Panc1 (cell line): ENCODE data around the gene MYH10. TPM values are rescaled to one million over a fixed set of nuclear protein-coding genes. Genes with fewer than 3 reads are reported as not detected.

Source experiments
- ATAC-seq: fragments of 200-7000 bp; cut with Tn5 transposase; 2 replicates; pipeline ENCODE4 v1.9.1; 2020; ENCODE audit warnings: mild to moderate bottlenecking, moderate library complexity
- BruUV-seq: library from RNA; stranded (reverse); fragments of 400-500 nt; replicated peaks from 2 replicates; lab custom pipeline; 2021; lab: Mats Ljungman, UMichigan
- CTCF ChIA-PET: fragments of 300-600 bp; sonication (Branson Sonifier 250); formaldehyde crosslinking; loops from one replicate; lab custom pipeline; 2022; ENCODE audit warnings: antibody characterized with exemption; lab: Charles Lee
- POLR2A ChIA-PET: fragments of 300-600 bp; sonication (Branson Sonifier 250); formaldehyde crosslinking; loops from one replicate; lab custom pipeline; 2022; ENCODE audit warnings: antibody characterized with exemption; lab: Charles Lee
- DNase-seq: peaks from one replicate; pipeline ENCODE4 v3.0.0-alpha.2; 2010; ENCODE audit warnings: low read depth, low spot score
- H3K27ac ChIP-seq: 2 replicates; pipeline ENCODE4 v1.5.1; 2011; ENCODE audit warnings: mild to moderate bottlenecking, low read length, inconsistent platforms
- H3K27me3 ChIP-seq: fragments of 200-500 bp; sonication (Bioruptor generic); 2 replicates; pipeline ENCODE4 v1.6.0; 2014; ENCODE audit warnings: low read length, inconsistent platforms; ENCODE audit not compliant: control insufficient read depth, insufficient read depth
- H3K36me3 ChIP-seq: fragments of 200-500 bp; sonication (Bioruptor generic); 2 replicates; pipeline ENCODE4 v1.5.1; 2014; ENCODE audit warnings: inconsistent platforms, mild to moderate bottlenecking, low read length, moderate library complexity; ENCODE audit not compliant: control insufficient read depth, insufficient read depth
- H3K4me1 ChIP-seq: 2 replicates; pipeline ENCODE4 v1.5.1; 2011; ENCODE audit warnings: inconsistent platforms, mild to moderate bottlenecking, low read length, moderate library complexity; ENCODE audit not compliant: control insufficient read depth, insufficient read depth
- H3K4me3 ChIP-seq, 2 experiments: 2 replicates each; pipeline ENCODE4 v1.5.1; 2011 to 2012; ENCODE audit warnings: low read depth in 2 of 2, low read length in 2 of 2, mild to moderate bottlenecking in 2 of 2, inconsistent platforms in 1 of 2, moderate library complexity in 1 of 2
- H3K9me3 ChIP-seq: fragments of 200-500 bp; sonication (Bioruptor generic); 2 replicates; pipeline ENCODE4 v1.5.1; 2014; ENCODE audit warnings: low read depth, mild to moderate bottlenecking, inconsistent platforms, low read length, moderate library complexity; ENCODE audit not compliant: control insufficient read depth, insufficient read depth
- POLR2AphosphoS5 ChIP-seq: IDR thresholded peaks from 2 replicates; pipeline ENCODE4 v1.6.1; 2012; ENCODE audit warnings: mild to moderate bottlenecking, low read depth, low read length, moderate library complexity
- REST ChIP-seq, 2 experiments: IDR thresholded peaks; 2 replicates each; pipeline ENCODE4 v1.6.1; 2011 to 2012; ENCODE audit warnings: low read depth in 2 of 2, control low read depth in 1 of 2, low read length in 1 of 2, mild to moderate bottlenecking in 1 of 2, moderate library complexity in 1 of 2; ENCODE audit not compliant: insufficient read depth in 1 of 2
- SIN3A ChIP-seq: IDR thresholded peaks from 2 replicates; pipeline ENCODE4 v1.6.1; 2012; ENCODE audit warnings: low read depth, mild to moderate bottlenecking, low read length, moderate library complexity, borderline replicate concordance; ENCODE audit not compliant: insufficient read depth
- TCF7L2 ChIP-seq: IDR thresholded peaks from 2 replicates; pipeline ENCODE4 v1.6.1; 2011; ENCODE audit warnings: mild to moderate bottlenecking, low read depth, low read length, inconsistent platforms
- in situ Hi-C: cut with HindIII; loops from 2 replicates; pipeline ENCODE4 v1.10.0; 2016; ENCODE audit warnings: low sequenced_read_pairs, low pct_unique_long_range_greater_than_20kb
- intact Hi-C: fragments of 100-400 bp; cut with micrococcal nuclease; formaldehyde crosslinking; loops from one replicate; pipeline ENCODE4 v1.10.0; 2022; ENCODE audit not compliant: unreplicated experiment
- total RNA-seq: library from RNA; stranded (reverse); gene quantifications from one replicate; pipeline ENCODE4 v1.2.1, GENCODE V29; 2021; ENCODE audit not compliant: unreplicated experiment
- TF ChIP-seq, protein P1 (sequence below): fragments of 450-650 bp; IDR thresholded peaks from 2 replicates; pipeline ENCODE4 v1.5.1; 2017; ENCODE audit warnings: mild to moderate bottlenecking

Gene MYH10
- total RNA-seq, 1 experiment from 2014 or later, result 36.5 TPM

GRCh38 chr17:8488491-8488890 lies 142.0 kb downstream of the MYH10 start:
- in situ Hi-C loops (no loop called here), intact Hi-C loops (no loop called here)
- TF ChIP-seq REST (IDR thresholded peaks at IDR 0.05; ENCODE audit: insufficient read depth in 1 of 2, low read depth in 2 of 2, low read length in 1 of 2) (no peak), TCF7L2 (no peak), SIN3A (no peak), POLR2AphosphoS5 (no peak)
- TF ChIP-seq, protein P1, sequence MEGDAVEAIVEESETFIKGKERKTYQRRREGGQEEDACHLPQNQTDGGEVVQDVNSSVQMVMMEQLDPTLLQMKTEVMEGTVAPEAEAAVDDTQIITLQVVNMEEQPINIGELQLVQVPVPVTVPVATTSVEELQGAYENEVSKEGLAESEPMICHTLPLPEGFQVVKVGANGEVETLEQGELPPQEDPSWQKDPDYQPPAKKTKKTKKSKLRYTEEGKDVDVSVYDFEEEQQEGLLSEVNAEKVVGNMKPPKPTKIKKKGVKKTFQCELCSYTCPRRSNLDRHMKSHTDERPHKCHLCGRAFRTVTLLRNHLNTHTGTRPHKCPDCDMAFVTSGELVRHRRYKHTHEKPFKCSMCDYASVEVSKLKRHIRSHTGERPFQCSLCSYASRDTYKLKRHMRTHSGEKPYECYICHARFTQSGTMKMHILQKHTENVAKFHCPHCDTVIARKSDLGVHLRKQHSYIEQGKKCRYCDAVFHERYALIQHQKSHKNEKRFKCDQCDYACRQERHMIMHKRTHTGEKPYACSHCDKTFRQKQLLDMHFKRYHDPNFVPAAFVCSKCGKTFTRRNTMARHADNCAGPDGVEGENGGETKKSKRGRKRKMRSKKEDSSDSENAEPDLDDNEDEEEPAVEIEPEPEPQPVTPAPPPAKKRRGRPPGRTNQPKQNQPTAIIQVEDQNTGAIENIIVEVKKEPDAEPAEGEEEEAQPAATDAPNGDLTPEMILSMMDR, result no peak
- ChIA-PET POLR2A (no interaction called here), CTCF (no interaction called here)
- Histone ChIP-seq H3K36me3 (no peaks in the 10 kb centered on the region), H3K9me3 (no peaks in the 10 kb centered on the region), H3K4me1 (no peaks in the 10 kb centered on the region), H3K27me3 (no peaks in the 10 kb centered on the region), H3K4me3 (no peak overlapping the region), H3K27ac (no peak overlapping the region)
- ATAC-seq (no peak), DNase-seq (no peak)
- no TSS peak for BruUV-seq

GRCh38 chr17:8487743-8488142 lies 142.8 kb downstream of the MYH10 start:
- Histone ChIP-seq H3K4me1 (no peaks in the 10 kb centered on the region), H3K9me3 (no peaks in the 10 kb centered on the region), H3K27ac (no peak overlapping the region), H3K27me3 (no peaks in the 10 kb centered on the region), H3K36me3 (no peaks in the 10 kb centered on the region; the same call in 1 of the 2 replicates), H3K4me3 (no peak overlapping the region)
- no peak for TF ChIP-seq SIN3A
- no peak for TF ChIP-seq REST (IDR thresholded peaks at IDR 0.05; ENCODE audit: insufficient read depth in 1 of 2, low read depth in 2 of 2, low read length in 1 of 2)
- TF ChIP-seq, protein P1, result no peak
- TF ChIP-seq TCF7L2, result no peak
- ATAC-seq (peak; percentile 26; the same call in 1 of the 2 replicates), DNase-seq (no peak)
- POLR2A ChIA-PET, result no interaction called here
- in situ Hi-C loops (no loop called here), intact Hi-C loops (no loop called here)
- CTCF ChIA-PET, result no interaction called here
- no TSS peak for BruUV-seq
